Prostate gland (tissue), 2 donors: ENCODE results near the gene HBG1.

Experiments used
- CTCF ChIP-seq, 4 experiments: fragments of 200-600 bp in 2 of 4; fragments of 450-650 bp in 2 of 4; sonication (generic) in 2 of 4; IDR thresholded peaks; 1 replicate in 3 of 4; 2 replicates in 1 of 4; pipeline ENCODE4 v1.5.1; 2016 to 2019; ENCODE audit warnings: antibody characterized with exemption in 4 of 4, mild to moderate bottlenecking in 2 of 4, moderate library complexity in 2 of 4
- POLR2A ChIP-seq: fragments of 450-650 bp; IDR thresholded peaks from one replicate; pipeline ENCODE4 v1.6.1; 2016; ENCODE audit warnings: antibody characterized with exemption, mild to moderate bottlenecking

DNA sequence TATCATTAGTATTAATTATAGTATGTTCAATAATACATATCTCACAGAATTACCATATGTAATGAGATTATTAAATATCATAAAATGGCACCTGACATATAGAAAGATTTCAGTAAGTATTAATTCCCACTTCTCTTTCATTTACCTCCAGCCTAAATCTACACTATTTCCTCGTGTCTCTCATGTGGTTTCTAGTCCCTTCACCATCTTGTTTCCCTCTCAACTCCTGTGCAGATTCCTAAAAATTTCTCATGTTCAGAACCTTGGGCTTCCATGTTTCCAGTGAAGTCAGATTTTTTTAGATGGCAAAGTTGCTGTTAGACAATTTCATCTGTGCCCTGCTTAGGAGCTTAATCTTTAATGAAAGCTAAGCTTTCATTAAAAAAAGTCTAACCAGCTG lies 34.2 kb upstream of the HBG1 start:
- TF ChIP-seq CTCF (IDR thresholded peaks at IDR 0.05) (no peak), POLR2A (no peak)
